ENCODE results near the gene NHEJ1. TPM values are rescaled to one million over a fixed set of nuclear protein-coding genes. Genes with fewer than 3 reads are reported as not detected.
A peak's percentile ranks its signal among the peaks of the same experiment; 100 is the strongest.

Gene NHEJ1
- total and polyA plus RNA-seq, 2 of the 13 experiments (the other 11 are each of a cell fraction or from before 2014, with no cell fraction given), result 30.0 to 30.7 TPM

- TF ChIP-seq SP5 (CRISPR knock-in tag; IDR thresholded peaks at IDR 0.05; ENCODE audit: borderline replicate concordance, low read depth), result peak; percentile 41; the same call in 1 of the 2 replicates
- TF ChIP-seq ZNF781 (CRISPR knock-in tag; IDR thresholded peaks at IDR 0.05; ENCODE audit: borderline replicate concordance, not compliant biosample characterization), result no peak
- TF ChIP-seq ZGPAT (CRISPR knock-in tag; IDR thresholded peaks at IDR 0.05), result peak; percentile 41; the same call in 1 of the 2 replicates
- no peak for TF ChIP-seq KMT2B (CRISPR knock-in tag; IDR thresholded peaks at IDR 0.05)
- no peak for TF ChIP-seq THAP8 (CRISPR knock-in tag; IDR thresholded peaks at IDR 0.05; ENCODE audit: borderline replicate concordance)
- no peak; the same call in 1 of the 2 replicates for TF ChIP-seq KLF12 (CRISPR knock-in tag; IDR thresholded peaks at IDR 0.05; ENCODE audit: borderline replicate concordance)
- no peak for TF ChIP-seq HNRNPUL1 (IDR thresholded peaks at IDR 0.05; ENCODE audit: low read depth, low read length)
- no peak for TF ChIP-seq ATF1 (CRISPR knock-in tag; IDR thresholded peaks at IDR 0.05)
- TF ChIP-seq RORA (CRISPR knock-in tag; IDR thresholded peaks at IDR 0.05), result no peak
- no peak for TF ChIP-seq ZMAT3 (CRISPR knock-in tag; conservative IDR thresholded peaks at IDR 0.05)
- TF ChIP-seq CSRNP2 (CRISPR knock-in tag; conservative IDR thresholded peaks at IDR 0.05; ENCODE audit: low read depth), result no peak
- no peak for TF ChIP-seq FOXO4 (CRISPR knock-in tag; conservative IDR thresholded peaks at IDR 0.05)
- TF ChIP-seq HNF1A (IDR thresholded peaks at IDR 0.05; ENCODE audit: low read depth), result no peak
- no peak for TF ChIP-seq HNF1A (CRISPR knock-in tag; IDR thresholded peaks at IDR 0.05; ENCODE audit: borderline replicate concordance)
- TF ChIP-seq ZNF207 (IDR thresholded peaks at IDR 0.05; ENCODE audit: borderline replicate concordance), result no peak
- peak; percentile 62 for TF ChIP-seq TFDP2 (CRISPR knock-in tag; IDR thresholded peaks at IDR 0.05)
- TF ChIP-seq NR2F6 (IDR thresholded peaks at IDR 0.05), result no peak
- TF ChIP-seq NR2F6 (CRISPR knock-in tag; IDR thresholded peaks at IDR 0.05), result peak; percentile 55; the same call in 1 of the 2 replicates
- TF ChIP-seq CCAR2 (optimal IDR thresholded peaks at IDR 0.05; ENCODE audit: low read depth, low read length), result no peak
Observed at GRCh38 chr2:219057709-219058540, 102.7 kb downstream of the NHEJ1 start (continued).

All from HepG2 (cell line).